WERI-Rb-1 (cell line): Measurements from ENCODE around the gene BEGAIN.

ENCODE experiments used
- DNase-seq: peaks from one replicate; pipeline ENCODE4 v3.0.0-alpha.2; 2020
- H3K27ac ChIP-seq: fragments of 250-450 bp; sonication (Bioruptor Pico); 2 replicates; pipeline ENCODE4 v1.5.1; 2020; ENCODE audit warnings: mild to moderate bottlenecking, moderate library complexity
- H3K27me3 ChIP-seq: fragments of 250-450 bp; sonication (Bioruptor Pico); 2 replicates; pipeline ENCODE4 v1.5.1; 2021; ENCODE audit warnings: mild to moderate bottlenecking, low read depth, moderate library complexity; ENCODE audit not compliant: insufficient read depth, severe bottlenecking
- H3K36me3 ChIP-seq: fragments of 250-450 bp; sonication (Bioruptor Pico); 2 replicates; pipeline ENCODE4 v1.5.1; 2020; ENCODE audit warnings: mild to moderate bottlenecking, moderate library complexity
- H3K4me3 ChIP-seq: 2 replicates; pipeline ENCODE4 v1.5.1; 2011; ENCODE audit warnings: low read depth, mild to moderate bottlenecking, control low read depth, low read length
- H3K9me3 ChIP-seq: fragments of 250-450 bp; sonication (Bioruptor Pico); 2 replicates; pipeline ENCODE4 v1.5.1; 2021; ENCODE audit warnings: mild to moderate bottlenecking, moderate library complexity; ENCODE audit not compliant: severe bottlenecking
- TF ChIP-seq, protein P1 (sequence below): IDR thresholded peaks from 2 replicates; pipeline ENCODE4 v1.5.1; 2011; ENCODE audit warnings: low read depth, mild to moderate bottlenecking, control low read depth, inconsistent platforms, low read length

BEGAIN gene

DNA sequence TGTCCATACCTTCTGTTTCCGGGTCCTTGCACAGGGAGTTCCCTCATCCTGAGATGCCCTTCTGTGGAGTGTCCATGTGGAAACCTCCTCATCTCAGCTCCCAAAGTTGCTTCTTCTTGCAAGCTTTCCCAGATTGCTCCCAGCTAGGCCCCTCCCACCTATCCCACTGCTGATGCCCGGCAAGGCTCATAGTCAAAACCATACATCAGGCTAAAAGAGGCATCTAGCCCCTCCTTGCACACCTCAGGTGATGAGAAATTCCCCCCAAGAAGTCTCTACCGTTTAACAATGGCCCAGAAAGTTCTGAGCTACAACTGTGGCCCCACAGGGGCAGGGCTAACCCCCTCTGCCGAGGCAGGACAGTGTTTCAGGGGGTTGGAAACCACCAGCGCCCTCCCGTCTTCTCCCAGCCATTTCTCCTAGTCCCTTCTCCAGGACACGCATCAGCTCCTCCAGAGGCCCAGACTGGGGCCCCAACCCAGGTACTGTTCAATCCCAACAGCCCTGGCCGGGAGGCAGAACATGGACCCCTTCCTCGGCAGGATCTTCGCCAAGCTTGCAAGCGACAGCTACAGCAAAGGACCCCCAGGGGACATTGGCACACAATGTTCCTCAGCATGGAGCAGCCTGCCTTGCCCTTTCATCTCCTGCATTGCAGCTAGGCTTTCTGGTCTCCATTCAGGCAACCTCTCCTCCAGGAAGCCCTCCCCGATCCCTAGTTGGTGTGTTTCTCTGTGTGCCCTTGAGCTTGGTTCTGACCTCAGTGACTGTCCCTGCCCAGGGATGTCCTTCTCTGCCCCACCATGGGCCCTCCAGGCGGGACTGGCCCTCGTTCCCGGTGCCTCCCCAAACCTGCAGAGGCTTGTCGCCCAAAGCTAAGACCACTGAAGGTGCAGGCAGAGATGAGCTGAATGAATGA, 4.5 kb upstream of the BEGAIN start:
- TF ChIP-seq, protein P1, sequence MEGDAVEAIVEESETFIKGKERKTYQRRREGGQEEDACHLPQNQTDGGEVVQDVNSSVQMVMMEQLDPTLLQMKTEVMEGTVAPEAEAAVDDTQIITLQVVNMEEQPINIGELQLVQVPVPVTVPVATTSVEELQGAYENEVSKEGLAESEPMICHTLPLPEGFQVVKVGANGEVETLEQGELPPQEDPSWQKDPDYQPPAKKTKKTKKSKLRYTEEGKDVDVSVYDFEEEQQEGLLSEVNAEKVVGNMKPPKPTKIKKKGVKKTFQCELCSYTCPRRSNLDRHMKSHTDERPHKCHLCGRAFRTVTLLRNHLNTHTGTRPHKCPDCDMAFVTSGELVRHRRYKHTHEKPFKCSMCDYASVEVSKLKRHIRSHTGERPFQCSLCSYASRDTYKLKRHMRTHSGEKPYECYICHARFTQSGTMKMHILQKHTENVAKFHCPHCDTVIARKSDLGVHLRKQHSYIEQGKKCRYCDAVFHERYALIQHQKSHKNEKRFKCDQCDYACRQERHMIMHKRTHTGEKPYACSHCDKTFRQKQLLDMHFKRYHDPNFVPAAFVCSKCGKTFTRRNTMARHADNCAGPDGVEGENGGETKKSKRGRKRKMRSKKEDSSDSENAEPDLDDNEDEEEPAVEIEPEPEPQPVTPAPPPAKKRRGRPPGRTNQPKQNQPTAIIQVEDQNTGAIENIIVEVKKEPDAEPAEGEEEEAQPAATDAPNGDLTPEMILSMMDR = no peak
- no peaks in the 10 kb centered on the region for H3K36me3 ChIP-seq
- no peaks in the 10 kb centered on the region for H3K27me3 ChIP-seq

GRCh38 chr14:100590726-100591452, 3.7 kb upstream of the BEGAIN start:
- Histone ChIP-seq H3K9me3 (no peaks in the 10 kb centered on the region), H3K4me3 (no peak overlapping the region), H3K36me3 (no peaks in the 10 kb centered on the region), H3K27ac (no peak overlapping the region), H3K27me3 (no peaks in the 10 kb centered on the region)
- TF ChIP-seq, protein P1 = no peak
- no peak for DNase-seq

More for the DNA sequence above, 4.5 kb upstream of the BEGAIN start:
- no peak overlapping the region for H3K4me3 ChIP-seq
- H3K27ac ChIP-seq = no peak overlapping the region
- DNase-seq = no peak
- H3K9me3 ChIP-seq = no peaks in the 10 kb centered on the region

DNA sequence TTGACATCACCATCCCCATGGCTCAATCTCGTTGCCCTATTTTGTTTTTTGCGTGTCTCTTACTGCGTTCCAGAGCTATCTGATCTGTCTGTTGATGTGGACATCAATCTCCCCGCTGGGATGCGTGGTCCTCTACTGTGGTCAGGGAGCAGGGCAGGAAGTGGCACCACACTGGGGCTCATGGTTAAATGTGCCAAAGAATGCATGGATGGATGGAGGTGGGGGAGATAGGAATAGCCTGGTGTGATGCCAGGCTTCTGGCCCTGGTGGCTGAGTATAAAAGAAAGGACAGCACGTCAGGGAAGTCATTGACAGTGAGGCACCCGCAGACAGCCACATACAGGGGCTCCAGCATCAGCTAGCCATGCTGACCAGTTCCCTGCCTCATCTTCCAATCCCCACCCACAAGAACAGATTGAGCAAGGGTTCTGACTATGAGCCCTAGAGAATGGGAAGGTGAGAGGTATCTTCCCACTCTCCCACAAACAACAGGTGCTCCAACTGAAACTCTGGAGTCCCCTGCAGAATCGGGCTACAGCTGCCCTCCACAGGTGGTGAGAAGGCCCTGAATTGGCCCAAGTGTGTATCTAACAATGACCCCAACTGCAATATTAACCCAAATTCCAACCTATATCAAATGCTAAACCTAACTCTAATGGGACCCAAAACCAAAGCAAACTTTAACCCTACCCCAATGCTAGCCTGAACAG, 2.7 kb upstream of the BEGAIN start:
- no peaks in the 10 kb centered on the region for H3K9me3 ChIP-seq
- no peak overlapping the region for H3K4me3 ChIP-seq
- H3K27ac ChIP-seq = no peak overlapping the region
- TF ChIP-seq, protein P1 = no peak
- H3K27me3 ChIP-seq = no peaks in the 10 kb centered on the region
- no peaks in the 10 kb centered on the region for H3K36me3 ChIP-seq
- no peak for DNase-seq

DNA sequence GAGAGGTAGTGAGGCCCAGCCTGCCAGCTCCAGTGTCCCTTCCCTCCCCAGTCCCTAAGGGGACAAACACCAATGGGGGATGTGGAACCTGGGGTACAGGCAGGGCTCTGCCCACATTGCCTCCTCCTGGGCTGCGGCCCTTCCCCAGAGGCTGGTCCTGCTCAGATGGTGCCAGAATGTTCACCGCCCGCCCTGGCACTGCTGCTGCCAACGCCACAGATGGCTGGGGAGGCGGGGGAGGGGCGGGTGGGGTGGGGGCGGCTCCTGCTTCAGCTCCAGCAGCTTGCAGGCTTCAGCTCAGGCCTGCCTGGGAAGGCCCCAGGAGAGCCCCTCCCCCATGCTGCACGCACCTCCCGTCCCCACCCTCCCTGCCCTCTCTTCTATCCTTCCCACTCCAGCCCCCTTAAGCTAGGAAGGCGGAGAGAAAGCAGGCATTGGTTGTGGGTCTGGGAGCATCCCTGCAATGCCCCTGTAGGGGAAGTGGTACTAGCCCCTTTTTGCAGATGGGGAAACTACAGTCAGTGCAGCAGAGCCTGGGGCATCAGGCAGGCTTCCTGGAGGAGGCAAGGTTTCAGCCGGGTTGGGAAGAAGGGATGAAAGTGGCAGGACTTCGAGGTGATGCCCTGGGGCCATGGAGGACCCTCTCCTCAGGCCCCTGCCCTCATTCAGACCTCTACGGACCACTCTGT, 2.0 kb upstream of the BEGAIN start:
- Histone ChIP-seq H3K36me3 (no peaks in the 10 kb centered on the region), H3K27ac (no peak overlapping the region), H3K9me3 (no peaks in the 10 kb centered on the region), H3K4me3 (no peak overlapping the region), H3K27me3 (no peaks in the 10 kb centered on the region)
- DNase-seq = peak; percentile 46
- TF ChIP-seq, protein P1 = no peak

GRCh38 chr14:100588671-100589070, 1.5 kb upstream of the BEGAIN start:
- H3K9me3 ChIP-seq = no peaks in the 10 kb centered on the region
- H3K4me3 ChIP-seq = no peak overlapping the region
- H3K27ac ChIP-seq = no peak overlapping the region
- DNase-seq = no peak
- H3K36me3 ChIP-seq = no peaks in the 10 kb centered on the region
- no peaks in the 10 kb centered on the region for H3K27me3 ChIP-seq
- TF ChIP-seq, protein P1 = no peak
